A549 (cell line): ENCODE measurements around the gene CYP19A1.

Experiments
- CTCF ChIP-seq: fragments of >200 bp; sonication (Bioruptor Twin); formaldehyde crosslinking; IDR thresholded peaks from 3 replicates; pipeline ENCODE4 v1.5.1; 2016
- ELK1 ChIP-seq: fragments of 150-350 bp; IDR thresholded peaks from 2 replicates; pipeline ENCODE4 v1.6.1; 2014; ENCODE audit warnings: low read depth, mild to moderate bottlenecking, low read length
- HMGXB4 ChIP-seq: fragments of 250-450 bp; sonication (Bioruptor Pico); IDR thresholded peaks from 2 replicates; pipeline ENCODE4 v1.5.0; 2021; ENCODE audit warnings: mild to moderate bottlenecking, moderate library complexity, borderline replicate concordance
- MAX ChIP-seq: IDR thresholded peaks from 2 replicates; pipeline ENCODE4 v1.6.1; 2012
- PBX3 ChIP-seq: IDR thresholded peaks from 2 replicates; pipeline ENCODE4 v1.6.1; 2012
- POLR2A ChIP-seq: IDR thresholded peaks from 2 replicates; pipeline ENCODE4 v1.6.1; 2012; ENCODE audit warnings: mild to moderate bottlenecking, low read length
- RAD21 ChIP-seq, 2 experiments: fragments of >200 bp in 1 of 2; sonication (Bioruptor Twin) in 1 of 2; formaldehyde crosslinking in 1 of 2; IDR thresholded peaks in 1 of 2; conservative IDR thresholded peaks in 1 of 2; 2 replicates in 1 of 2; 3 replicates in 1 of 2; pipeline ENCODE4 v1.6.1; 2012 to 2018; ENCODE audit warnings: inconsistent platforms in 1 of 2
- RARB ChIP-seq: fragments of 250-450 bp; sonication (Bioruptor Pico); IDR thresholded peaks from 2 replicates; pipeline ENCODE4 v1.8.0; 2021; ENCODE audit warnings: mild to moderate bottlenecking, moderate library complexity
- REST ChIP-seq: fragments of 200-600 bp; sonication (generic); IDR thresholded peaks from 2 replicates; pipeline ENCODE4 v1.6.1; 2016; ENCODE audit warnings: antibody characterized with exemption, mild to moderate bottlenecking, moderate library complexity
- TP53 ChIP-seq: fragments of 250-450 bp; sonication (Bioruptor Pico); IDR thresholded peaks from 2 replicates; pipeline ENCODE4 v1.5.0; 2021; ENCODE audit warnings: mild to moderate bottlenecking, moderate library complexity

GRCh38 chr15:51356147-51356546, 17.8 kb upstream of the CYP19A1 start:
- TF ChIP-seq ELK1, result no peak
- TF ChIP-seq RARB (CRISPR knock-in tag), result no peak
- no peak for TF ChIP-seq CTCF
- TF ChIP-seq REST, result no peak
- no peak for TF ChIP-seq TP53 (CRISPR knock-in tag)
- no peak for TF ChIP-seq POLR2A
- TF ChIP-seq PBX3, result no peak
- TF ChIP-seq HMGXB4, result no peak
- TF ChIP-seq MAX, result no peak
- TF ChIP-seq RAD21 (conservative IDR thresholded peaks at IDR 0.05 in 1 of 2, IDR thresholded peaks at IDR 0.05 in 1 of 2), result no peak
